Activated CD4-positive, alpha-beta T cell treated with anti-CD3 and anti-CD28 coated beads for 4 hours (primary cell): ENCODE data around the gene DPP7.
"Not testable (repeated sequence)": the region's sequence is repeated elsewhere in the genome, so short reads cannot be mapped to it uniquely, and the experiment has no call there.

Experiments
- DNase-seq, 2 donors: peaks; one replicate each; pipeline ENCODE4 v3.0.0-alpha.2; 2020

The DPP7 gene

DNA sequence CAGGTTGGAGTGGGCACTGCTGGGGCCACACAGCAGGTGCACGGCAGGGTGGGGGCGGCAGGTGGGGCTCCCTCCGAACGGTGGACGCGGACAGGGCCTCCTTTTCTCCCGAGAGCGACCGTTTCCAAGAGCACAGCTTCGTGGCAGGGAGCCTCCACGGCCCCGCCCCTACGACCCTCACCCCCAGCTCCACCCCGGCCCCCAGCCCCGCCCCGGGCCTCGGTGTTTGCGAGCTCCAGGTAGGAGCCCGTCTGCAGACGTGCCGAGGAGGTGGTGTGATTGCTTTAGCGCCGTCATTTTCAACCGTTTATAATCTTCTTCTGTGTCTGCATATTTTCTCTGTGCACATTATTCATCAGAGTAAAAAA is 33.2 kb upstream of the DPP7 start:
- DNase-seq, result no peak

DNA sequence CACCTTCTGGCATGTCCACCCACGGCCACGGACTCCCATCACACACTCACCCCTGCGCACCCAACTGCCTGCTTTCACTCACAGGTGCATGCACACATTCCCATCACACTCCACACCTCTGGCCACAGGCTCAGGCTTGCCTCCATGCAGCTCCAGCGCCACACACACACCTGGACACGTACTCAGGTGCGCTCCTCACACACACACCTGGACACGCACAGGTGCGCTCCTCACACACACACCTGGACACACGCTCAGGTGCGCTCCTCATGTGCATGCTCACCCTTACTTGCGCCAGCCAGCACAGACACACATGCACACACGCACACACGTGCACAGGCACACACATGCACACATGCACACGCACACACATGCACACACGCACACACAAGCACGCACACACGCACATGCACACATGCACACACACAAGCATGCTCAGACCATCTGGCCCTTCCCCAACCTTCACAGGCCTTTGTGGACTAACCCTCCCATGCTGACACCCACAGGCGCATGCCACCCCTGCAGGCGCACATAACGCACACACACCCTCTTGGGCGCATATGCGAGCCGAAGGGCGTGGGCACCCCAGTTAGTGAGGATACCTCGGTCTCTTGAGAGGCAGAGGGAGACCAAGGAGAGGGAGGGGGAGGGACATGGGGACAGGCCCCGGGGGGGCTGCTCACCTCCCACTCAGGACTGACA is 32.7 kb upstream of the DPP7 start:
- no peak for DNase-seq

GRCh38 chr9:137146527-137146918 is 32.0 kb upstream of the DPP7 start:
- DNase-seq, result no peak

DNA sequence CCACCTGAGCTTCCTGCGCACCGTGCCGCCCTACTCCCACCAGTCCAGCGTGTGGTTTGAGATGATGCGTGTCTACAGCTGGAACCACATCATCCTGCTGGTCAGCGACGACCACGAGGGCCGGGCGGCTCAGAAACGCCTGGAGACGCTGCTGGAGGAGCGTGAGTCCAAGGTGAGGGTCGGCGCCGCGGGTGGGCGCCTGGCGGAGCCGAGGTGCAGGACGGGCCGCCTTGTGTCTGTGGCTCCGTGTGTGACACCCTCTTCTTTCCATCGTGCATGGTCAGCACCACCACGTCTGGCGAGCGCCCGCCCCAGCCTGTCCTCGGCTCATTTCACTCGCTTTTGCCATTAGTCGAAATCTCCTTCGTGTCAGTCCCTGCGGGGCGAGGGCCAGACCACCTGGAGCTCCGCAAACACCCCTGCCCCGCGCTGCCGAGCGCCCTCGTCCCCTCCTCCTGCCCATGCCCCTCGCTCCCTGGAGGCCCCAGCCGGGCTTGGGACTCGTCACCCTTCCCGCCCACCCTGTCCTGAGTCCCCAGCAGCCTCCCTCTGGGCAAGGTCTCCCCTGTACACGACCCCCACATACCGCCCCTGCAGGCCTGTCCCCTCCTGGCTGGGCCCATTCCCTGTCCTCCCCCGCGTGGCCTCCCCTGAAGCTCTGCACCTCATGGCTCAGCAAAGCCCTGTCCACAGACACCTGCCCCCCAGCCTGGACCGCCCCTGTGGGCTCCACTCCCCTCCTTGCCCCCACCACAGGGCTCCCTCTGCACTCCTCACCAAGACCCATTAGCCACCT is 31.4 kb upstream of the DPP7 start:
- no peak for DNase-seq

DNA sequence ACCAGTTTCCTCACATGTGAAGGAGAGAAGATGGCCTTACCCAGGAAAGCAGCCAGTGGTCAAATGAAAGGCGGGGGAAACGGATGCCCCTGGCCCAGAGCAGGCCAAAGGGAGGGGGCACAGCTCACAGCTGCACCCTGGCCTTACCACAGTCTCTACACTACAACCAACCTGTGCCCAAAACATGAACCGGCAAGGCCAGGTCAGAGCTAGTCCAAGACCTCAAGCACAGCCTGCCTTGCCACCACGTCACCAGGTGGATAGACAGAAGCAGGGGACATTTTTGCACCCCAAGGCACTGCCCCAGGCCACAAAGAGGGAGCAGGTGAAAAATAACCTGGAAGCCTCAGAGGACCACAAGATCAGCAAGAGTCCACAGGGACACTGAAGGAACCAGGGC is 28.9 kb upstream of the DPP7 start:
- DNase-seq, result no peak

- no peak for DNase-seq
Measured at GRCh38 chr9:137141976-137142936, 27.7 kb upstream of the DPP7 start.

DNA sequence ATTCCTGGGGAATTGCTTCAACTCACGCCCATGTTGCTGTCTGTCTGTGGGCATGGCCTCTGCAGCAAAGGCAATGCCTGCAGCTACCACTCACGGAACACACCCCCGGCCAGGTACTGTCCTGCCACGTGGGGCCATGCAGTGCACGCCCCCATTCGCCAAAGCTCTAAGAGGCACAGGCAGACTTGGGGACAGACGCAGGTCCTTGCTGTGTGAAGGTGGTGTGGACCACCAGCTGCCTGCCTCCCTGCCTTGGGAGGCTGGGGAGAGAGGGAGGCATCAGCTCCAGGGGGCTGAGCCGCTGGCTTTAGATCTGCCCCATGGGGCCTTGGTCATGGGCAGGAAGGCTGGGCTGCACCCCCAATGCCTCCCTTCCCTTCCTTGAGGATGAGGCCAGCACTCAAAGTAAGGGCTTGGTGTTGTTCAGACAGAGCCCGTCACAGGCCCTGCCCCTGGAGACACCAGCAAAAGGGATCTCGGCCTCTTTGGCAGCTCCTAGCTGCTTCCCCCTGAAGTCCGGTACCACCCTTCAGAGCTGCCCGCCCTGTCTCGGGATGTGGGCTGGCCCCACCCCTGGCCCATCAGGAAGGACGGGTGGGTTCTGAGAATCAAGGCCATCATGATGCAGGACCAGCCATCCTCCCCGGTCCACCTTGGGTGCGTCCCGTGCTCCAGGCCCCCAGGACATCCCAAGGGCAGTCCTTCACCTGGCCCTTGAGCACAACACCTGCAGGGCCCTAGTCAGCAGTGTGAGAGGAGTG is 26.7 kb upstream of the DPP7 start:
- no peak for DNase-seq

DNA sequence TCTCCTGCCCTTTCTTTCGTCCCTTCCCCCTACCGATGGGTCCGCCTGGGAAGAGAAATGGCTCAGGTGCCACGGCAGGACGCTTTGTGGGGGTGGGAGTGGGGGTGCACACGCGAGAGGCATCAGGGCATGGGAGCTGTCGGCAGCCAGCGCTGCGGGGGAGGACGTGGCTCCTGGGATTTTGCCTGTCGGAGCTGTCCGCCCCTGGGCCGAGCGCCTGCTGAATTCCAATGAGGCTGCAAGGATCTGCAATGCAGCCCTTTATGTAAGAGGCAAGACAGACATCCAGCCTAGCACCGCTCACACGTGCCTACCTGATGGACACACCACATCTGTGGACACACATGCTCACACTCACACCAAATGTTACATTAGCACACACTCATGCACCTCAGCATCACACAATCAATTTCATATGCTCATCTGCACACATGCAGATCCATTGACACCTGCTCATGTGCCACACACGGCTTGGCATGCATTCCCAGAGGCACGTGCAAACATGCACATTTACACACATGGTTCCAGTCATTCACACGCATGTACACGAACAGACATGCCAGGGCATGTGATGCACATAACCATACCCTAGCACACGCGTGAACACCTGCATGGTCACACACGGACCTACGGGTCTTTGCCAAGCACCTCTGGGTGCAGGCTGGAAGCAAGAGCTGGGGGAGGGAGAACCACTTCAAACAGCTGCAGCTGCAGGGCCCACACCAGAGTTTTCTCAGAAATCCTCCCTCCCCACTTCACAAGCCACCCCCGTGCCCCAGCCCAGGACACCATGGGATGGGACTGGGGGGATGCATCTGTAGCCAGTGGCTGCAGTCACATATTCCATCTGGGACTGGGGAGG is 25.8 kb upstream of the DPP7 start:
- DNase-seq, result no peak

GRCh38 chr9:137139468-137140150 is 25.1 kb upstream of the DPP7 start:
- DNase-seq, result no peak

DNA sequence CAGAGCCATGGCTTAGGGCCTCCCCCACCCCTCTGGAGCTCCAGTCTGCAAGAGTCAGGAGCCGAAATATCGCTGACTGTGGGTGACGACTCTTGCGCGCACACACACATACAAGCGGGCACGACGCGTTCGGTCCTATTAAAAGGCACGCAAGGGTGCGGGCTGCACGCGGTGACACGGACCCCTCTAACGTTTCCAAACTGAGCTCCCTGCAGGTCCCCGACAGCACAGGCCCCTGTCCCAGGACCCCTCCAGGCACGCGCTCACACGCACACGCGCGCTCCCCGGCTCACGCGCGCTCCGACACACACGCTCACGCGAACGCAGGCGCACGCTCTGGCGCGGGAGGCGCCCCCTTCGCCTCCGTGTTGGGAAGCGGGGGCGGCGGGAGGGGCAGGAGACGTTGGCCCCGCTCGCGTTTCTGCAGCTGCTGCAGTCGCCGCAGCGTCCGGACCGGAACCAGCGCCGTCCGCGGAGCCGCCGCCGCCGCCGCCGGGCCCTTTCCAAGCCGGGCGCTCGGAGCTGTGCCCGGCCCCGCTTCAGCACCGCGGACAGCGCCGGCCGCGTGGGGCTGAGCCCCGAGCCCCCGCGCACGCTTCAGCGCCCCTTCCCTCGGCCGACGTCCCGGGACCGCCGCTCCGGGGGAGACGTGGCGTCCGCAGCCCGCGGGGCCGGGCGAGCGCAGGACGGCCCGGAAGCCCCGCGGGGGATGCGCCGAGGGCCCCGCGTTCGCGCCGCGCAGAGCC is 24.4 kb upstream of the DPP7 start, which contains the start of gene GRIN1:
GRIN1 (plus strand) TSS at position 433 of the 746 bp plus-strand sequence. CDS start 333 bp downstream, outside the sequence.
- no peak for DNase-seq

DNA sequence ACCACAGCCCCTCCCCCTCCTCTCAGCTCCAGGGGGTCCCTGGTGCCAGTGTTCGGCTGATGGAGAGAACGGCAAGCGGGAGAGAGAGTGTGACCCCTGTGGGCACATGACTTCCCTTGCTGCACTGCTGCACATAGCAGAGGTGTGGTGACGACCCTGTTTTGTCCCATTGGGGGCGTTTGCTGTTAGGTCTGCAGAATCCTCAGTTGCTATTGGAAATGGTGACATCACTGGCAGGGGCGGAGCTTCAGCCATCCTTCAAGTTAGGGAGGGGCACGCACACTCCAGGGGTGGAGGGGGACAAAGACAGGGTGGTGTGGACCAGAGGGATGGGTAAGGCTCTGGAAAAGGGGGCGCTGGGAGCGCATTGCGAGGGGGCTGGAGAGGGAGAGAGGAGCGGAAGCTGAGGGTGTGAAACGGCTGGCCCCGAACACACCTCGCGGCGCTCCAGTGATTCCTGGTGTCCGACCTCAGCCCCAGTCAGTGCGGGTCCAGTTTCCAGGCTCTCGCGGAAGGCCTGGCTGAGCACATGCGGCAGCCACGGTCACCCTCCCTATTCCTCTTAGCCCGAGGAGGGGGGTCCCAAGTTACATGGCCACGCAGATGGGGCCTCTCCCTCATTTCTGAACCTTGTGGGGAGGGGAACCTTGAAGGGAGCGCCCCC is 23.7 kb upstream of the DPP7 start:
- DNase-seq, result no peak

DNA sequence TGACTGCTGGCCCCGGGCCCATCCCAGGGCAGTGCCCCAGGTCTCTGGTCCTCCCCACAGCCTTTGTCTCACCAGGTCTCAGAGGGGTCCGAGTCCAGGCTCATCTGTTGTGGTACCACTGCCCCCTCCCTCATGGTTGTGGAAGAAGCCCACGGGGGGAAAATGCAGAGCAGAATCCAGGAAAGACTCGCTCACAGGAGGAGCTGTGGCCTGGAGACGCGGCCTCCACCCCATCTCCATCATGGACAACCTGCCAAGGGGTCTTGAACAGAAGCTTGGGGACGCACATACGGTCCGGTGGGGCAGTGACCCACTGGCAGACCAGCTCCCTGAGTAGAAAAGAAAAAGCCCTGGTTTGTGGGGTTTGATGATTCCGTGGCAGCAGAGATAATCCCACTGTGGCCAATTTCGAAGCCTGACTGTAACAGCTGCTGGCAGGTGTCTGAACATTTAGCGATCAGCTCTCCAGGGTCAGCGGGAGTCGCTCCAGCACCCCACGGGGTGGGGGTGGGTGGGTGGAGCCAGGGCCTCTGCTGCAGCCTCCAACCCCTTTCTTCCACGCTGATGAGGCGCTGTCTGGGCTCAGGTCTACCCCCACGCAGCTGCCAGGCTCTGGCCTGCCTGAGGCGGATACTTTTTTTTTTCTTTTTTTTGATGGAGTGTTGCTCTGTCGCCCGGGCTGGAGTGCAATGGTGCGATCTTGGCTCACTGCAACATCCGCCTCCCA is 22.5 kb upstream of the DPP7 start:
- no peak for DNase-seq

DNA sequence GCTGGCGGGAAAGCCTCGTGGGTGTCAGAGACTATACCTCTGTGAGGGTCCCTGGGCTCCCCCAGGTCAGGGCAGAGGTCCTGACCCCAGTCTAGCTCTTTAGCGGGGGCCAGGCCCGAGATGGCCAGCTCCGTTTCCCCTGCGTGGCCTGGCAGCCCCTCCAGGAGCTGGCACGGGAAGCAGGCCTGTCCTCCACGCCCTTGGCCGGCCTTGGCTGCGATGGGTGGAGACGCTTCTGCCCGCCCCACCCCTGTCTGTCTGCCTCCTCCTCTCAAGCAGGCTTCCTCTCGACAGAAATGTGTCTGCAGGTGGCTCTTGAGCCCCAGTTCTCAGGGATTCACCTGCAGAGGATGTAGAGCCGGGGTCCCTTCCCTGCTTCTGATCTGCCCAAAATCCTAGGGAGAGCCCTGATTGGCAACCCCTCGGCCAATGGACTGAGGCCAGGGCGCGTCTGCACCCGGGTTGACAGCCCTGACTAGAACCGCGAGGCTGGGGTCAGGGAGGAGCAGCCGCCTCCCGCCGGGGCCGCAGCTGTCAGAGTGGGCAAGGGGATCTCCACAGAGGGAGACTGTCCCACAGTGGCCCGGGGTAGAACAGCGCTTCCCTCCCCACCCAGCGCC is 21.8 kb upstream of the DPP7 start:
- DNase-seq, result no peak

- not testable (repeated sequence) for DNase-seq
Measured at GRCh38 chr9:137135154-137135553, 20.6 kb upstream of the DPP7 start.

GRCh38 chr9:137134191-137134590 is 19.7 kb upstream of the DPP7 start:
- no peak for DNase-seq

DNA sequence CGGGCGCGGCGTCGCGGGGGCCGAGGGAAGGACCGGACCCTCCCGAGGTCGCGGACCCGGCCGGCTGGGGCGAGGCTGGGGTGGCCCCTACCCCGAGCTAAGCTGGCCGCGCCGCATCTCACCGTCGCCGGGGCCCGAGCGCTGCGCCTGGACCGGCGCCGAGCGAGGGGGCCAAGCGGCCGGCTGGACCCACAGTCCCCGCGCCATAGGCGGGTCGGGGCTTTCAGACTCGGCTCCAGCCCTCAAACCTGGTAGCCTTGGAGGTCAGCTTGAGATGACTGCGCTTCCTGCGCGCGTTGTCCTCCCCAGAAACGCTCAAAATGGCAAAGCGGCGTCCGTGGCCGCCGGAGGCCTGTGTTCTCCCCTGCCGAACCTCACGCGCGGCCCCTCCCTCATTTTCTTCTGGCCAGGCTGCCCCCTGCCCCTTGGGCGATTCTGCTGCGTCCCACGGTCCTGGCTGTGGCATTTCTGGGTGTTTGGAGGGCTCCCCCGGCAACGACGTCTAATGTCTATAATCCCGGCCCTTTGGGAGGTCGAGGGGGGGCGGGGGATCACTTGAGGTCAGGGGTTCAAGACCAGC is 15.7 kb upstream of the DPP7 start:
- no peak for DNase-seq

DNA sequence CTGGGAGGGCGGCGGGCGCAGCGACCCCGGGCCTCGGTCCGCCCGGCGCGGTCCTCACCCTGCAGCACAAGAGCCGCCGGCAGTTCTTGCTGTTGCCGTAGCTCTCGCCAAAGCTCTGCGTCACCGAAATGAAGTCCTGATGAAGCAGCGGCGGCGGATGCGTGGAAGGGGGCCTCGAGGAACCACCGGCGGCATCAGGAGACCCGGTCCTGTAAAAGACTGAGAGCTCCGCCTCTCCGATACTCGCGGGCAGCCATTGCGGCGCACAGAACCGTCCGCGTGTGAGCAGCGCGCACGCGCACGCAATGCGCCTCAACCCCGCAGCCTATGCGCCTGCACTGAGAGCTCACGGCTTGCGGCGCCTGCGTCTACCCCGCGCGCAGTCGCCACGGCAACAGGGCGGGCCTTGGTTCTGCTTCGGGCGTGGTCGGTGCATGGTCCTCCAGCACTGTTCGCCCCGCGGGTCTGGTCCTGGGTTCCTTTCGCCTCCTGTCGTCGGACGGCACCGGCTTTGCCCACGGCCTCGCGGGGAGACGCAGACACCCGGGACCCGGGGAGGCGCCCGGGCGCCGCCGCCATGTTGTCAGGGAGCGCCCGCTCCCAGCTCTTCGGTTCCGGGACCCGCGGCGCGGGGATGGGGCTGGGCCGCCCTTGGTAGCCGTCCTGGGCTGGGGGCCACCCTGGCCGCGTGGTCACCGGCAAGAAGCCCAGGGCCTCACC is 15.1 kb upstream of the DPP7 start:
- DNase-seq, result peak; percentile 84 to 86
